HFF-Myc (cell line): ENCODE results near the gene MALL.
"Not testable (repeated sequence)": the region's sequence is repeated elsewhere in the genome, so short reads cannot be mapped to it uniquely, and the experiment has no call there.

Experiments used
- DNase-seq: peaks from one replicate; pipeline ENCODE4 v3.0.0-alpha.2; 2011; ENCODE audit warnings: low read depth; ENCODE audit errors: extremely low read depth
- H3K4me3 ChIP-seq: replicated peaks from 2 replicates; pipeline ENCODE4 v1.5.1; 2011; ENCODE audit warnings: low read depth, mild to moderate bottlenecking, control low read depth, low read length
- TF ChIP-seq, protein P1 (sequence below): IDR thresholded peaks from 2 replicates; pipeline ENCODE4 v1.5.1; 2012; ENCODE audit warnings: mild to moderate bottlenecking, low read depth, low read length, control low read depth; ENCODE audit errors: missing control alignments

Gene MALL

DNA sequence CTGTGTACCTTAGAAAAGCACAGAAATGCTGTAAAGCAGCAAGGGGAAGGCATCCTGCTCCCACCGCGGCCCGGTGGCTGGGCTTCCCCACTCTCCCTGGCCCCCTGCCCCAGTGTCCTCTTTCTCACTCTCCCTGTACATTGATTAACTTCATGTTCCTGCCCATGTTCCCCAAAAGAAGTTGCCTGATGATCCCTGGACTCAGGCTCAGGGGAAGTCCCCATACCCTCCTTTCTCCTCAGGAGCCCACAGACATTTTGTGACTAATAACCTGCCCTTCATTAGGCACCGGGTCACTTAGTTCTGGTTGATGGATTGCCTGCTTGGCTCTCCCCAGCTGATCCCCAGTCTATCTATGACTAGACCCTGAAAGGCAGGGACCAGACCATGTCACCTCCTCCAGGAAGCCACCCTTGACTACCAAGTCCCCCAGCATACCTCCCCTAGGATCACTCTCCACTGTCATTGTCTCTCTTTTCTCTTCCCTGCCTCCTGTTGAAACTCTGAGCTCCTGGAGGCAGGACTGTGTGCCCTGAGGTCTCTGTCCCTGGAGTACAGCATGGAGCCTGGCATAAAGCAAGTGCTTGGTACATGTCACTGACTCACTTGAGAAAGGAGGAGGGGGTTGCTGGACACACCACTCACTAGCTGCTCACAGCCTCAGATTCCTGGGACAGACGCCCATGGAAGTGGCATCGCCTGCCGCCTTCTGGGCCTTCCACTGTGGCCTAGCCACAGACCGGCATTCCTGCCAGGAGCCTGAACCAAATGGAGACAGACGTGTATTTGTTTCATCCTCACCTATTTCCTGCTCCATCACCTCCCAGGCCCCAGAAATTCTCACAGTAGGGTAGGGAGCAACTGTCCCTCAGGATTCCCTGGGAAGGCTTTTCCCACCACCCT is 13.5 kb downstream of the MALL start:
- no peak overlapping the region for H3K4me3 ChIP-seq
- DNase-seq = no peak
- TF ChIP-seq, protein P1, sequence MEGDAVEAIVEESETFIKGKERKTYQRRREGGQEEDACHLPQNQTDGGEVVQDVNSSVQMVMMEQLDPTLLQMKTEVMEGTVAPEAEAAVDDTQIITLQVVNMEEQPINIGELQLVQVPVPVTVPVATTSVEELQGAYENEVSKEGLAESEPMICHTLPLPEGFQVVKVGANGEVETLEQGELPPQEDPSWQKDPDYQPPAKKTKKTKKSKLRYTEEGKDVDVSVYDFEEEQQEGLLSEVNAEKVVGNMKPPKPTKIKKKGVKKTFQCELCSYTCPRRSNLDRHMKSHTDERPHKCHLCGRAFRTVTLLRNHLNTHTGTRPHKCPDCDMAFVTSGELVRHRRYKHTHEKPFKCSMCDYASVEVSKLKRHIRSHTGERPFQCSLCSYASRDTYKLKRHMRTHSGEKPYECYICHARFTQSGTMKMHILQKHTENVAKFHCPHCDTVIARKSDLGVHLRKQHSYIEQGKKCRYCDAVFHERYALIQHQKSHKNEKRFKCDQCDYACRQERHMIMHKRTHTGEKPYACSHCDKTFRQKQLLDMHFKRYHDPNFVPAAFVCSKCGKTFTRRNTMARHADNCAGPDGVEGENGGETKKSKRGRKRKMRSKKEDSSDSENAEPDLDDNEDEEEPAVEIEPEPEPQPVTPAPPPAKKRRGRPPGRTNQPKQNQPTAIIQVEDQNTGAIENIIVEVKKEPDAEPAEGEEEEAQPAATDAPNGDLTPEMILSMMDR = no peak

DNA sequence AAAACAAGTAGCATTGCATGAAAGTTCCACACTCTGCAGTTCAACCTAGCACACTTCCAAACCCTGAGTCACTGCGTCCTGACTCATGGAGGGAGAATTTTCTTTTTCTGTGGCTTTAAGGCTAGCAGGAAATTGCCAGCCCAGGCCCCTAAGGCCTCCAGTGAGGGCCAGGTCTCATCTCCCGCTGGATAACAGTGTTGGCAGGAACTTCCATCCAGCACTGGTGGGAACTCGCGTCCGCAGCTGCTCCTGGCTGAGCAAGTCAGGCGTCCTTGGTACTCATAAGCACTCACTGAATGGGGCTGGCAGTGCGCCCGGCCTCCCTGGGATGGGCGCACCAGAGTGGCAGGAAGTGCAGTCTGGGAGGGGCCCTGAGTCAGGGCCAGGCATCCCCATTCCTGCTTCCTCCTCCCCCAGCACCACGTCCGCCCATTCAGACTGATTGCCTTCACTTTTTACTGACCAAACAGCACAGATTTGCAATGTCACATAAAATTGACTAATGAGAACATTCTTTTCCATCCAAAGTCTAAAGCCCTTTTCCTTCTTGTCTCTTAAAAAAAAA is 14.3 kb downstream of the MALL start:
- TF ChIP-seq, protein P1 = no peak
- peak; percentile 98 for DNase-seq
- no peak overlapping the region for H3K4me3 ChIP-seq

DNA sequence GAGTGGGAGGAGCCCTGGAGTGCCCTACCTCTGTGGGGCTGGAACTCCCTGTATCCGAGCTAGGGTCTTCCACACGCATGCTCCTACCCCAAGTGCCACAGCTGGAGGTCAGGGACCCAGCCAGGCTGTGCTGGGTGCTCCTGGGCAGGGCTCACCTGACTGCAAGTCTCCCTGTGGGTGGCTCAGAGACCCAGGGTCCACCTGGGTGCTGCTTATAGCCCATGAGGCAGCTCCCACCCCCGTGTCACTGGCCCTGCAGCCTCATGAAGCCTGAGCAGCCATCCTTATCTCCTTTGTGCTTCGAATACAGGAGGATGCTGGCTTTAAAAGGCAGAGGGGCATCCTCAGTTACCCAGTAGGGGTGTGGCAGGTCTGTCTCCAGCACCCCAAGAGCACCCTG is 14.7 kb downstream of the MALL start:
- not testable (repeated sequence) for H3K4me3 ChIP-seq, DNase-seq

DNA sequence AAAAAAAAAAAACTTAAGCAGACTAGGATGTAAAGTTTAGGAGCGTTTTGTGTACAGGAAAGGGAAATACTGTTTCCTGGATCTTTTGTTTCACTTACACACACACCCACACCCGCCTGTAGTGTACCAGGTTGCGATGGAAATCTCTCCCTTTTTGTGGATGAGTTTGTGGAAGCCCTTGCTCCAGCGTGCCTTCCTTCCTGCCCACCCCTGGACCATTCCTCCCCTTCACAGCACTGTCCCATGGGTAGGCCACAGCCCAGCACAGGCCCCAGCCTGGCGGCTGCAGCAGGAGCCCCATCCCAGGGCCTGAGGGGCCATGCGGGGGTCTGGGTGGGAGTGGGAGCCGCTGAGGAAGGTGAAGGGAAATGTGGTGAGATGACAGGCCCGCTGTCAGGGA is 15.1 kb downstream of the MALL start:
- no peak overlapping the region for H3K4me3 ChIP-seq
- DNase-seq = no peak
- TF ChIP-seq, protein P1 = no peak

DNA sequence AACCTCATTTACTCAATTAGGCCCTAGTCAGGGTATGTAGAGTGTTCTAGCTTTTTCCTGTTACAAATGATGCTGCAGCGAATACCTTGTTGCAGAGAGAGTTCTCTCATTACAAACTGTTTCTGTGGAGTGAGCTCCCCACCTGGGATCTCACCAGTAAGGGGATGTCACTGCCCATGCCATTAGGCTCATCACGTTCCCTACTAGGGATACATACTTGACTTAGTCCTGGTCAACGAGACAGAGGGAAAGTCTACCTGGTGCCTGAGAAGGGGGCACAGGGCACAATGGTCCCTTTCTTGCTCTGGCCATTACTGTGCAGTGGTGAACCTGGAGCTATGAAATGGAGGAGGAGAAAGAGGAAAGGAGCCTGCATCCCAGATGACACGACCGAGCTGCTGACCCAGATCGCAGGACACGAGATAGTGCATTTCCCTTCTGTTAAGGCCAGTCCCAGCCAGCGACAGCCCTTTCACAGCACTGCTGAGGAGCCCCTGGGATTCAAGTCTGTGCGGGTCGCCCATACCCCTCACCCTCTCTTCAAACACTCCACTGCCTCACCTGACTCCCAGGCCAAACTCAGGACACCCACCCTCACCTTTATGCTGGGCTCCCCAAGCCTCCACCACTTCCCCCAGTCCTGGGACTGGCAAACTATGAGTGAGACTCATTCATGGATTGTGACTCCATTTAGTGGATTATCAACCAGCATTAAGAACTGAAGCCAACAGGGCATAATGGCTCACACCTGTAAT is 16.0 kb downstream of the MALL start:
- no peak overlapping the region for H3K4me3 ChIP-seq
- TF ChIP-seq, protein P1 = no peak
- DNase-seq = no peak

DNA sequence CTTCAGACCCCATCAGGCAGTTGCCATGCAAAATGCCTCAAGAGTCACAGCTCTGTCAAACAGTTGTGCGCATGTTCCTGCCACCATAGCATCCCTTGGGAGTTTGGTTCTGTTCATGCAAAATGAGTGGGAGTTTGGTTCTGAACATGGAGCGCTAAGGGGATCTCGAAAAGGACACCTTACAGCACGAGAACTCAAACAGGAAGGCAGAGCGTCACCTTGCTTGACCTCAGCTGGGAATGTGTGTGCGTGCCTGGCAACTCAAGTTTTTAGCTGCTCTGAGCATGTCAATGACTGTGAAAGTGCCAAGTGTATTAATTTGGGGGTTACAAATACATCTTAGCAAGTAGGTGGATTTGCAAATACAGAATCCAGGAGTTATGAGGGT is 16.6 kb downstream of the MALL start:
- H3K4me3 ChIP-seq = no peak overlapping the region
- DNase-seq = no peak
- TF ChIP-seq, protein P1 = no peak
